ENCODE measurements around the gene DNAJB12.
A peak's percentile ranks its signal among the peaks of the same experiment; 100 is the strongest.
"Not testable (repeated sequence)": the region's sequence is repeated elsewhere in the genome, so short reads cannot be mapped to it uniquely, and the experiment has no call there.

The DNAJB12 gene

GRCh38 chr10:72354356-72355213 lies at the start of gene DNAJB12 (continued):
- TF ChIP-seq ZNF23 (tag by site-specific recombination; IDR thresholded peaks at IDR 0.05; ENCODE audit: borderline replicate concordance) (no peak), AEBP2 (tag by site-specific recombination; IDR thresholded peaks at IDR 0.05; ENCODE audit: borderline replicate concordance) (no peak), KLF9 (tag by site-specific recombination; IDR thresholded peaks at IDR 0.05; ENCODE audit: low read depth) (peak; percentile 84)

DNA sequence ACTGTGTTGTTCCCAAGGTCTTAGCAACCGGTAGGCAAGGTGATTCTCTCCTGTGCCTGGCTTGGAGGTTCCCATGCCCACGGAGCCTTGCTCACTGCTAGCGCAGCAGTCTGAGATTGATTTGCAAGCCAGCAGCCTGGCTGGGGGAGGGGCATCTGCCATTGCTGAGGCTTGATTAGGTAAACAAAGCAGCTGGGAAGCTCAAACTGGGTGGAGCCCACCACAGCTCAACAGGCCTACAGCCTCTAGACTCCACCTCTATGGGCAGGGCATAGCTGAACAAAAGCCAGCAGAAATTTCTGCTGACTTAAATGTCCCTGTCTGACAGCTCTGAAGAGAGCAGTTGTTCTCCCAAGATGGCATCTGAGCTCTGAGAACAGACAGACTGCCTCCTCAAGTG lies 40.9 kb upstream of the DNAJB12 start:
- H3K9me3 ChIP-seq (ENCODE audit: control insufficient read depth, insufficient read depth, low read depth, low read length); POLR2A ChIA-PET; H3K4me1 ChIP-seq (ENCODE audit: control insufficient read depth, insufficient read depth, low read length); H3K27ac ChIP-seq (ENCODE audit: extremely low read depth, low read depth, low read length); CTCF ChIA-PET; H3K36me3 ChIP-seq (ENCODE audit: control insufficient read depth in 2 of 2, insufficient read depth in 1 of 2, low read length in 2 of 2); H3K4me3 ChIP-seq (ENCODE audit: low read depth, low read length): not testable (repeated sequence)

DNA sequence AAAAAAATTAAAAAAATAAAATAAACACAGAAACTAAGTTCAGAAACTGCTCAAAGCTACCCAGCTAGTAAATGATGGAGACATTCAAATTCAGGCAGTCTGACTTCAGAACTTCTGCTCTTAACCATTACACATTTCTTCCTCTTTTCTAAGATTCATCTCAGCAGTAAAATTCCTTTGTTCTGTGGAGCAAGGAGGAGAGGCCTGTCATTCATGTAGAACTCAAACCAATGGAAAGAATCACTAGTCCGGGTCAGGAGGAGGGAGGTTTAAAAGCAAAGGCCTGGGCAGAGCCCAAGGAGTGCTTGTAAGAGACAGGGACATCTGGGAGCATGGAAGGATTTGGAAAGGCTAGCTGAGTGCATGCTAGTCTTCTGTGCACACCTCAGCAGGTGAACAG lies 37.9 kb upstream of the DNAJB12 start:
- TF ChIP-seq ZNF704 (tag by site-specific recombination; IDR thresholded peaks at IDR 0.05) (no peak), ZNF202 (tag by site-specific recombination; IDR thresholded peaks at IDR 0.05; ENCODE audit: borderline replicate concordance) (no peak), ZNF639 (tag by site-specific recombination; IDR thresholded peaks at IDR 0.05) (no peak), ZNF324 (tag by site-specific recombination; IDR thresholded peaks at IDR 0.05) (no peak), ZNF311 (tag by site-specific recombination; IDR thresholded peaks at IDR 0.05; ENCODE audit: borderline replicate concordance) (no peak), ZNF621 (tag by site-specific recombination; IDR thresholded peaks at IDR 0.05) (no peak), ZNF654 (tag by site-specific recombination; IDR thresholded peaks at IDR 0.05; ENCODE audit: low read depth) (no peak), ZNF792 (tag by site-specific recombination; IDR thresholded peaks at IDR 0.05) (no peak)
- TF ChIP-seq, protein P1, sequence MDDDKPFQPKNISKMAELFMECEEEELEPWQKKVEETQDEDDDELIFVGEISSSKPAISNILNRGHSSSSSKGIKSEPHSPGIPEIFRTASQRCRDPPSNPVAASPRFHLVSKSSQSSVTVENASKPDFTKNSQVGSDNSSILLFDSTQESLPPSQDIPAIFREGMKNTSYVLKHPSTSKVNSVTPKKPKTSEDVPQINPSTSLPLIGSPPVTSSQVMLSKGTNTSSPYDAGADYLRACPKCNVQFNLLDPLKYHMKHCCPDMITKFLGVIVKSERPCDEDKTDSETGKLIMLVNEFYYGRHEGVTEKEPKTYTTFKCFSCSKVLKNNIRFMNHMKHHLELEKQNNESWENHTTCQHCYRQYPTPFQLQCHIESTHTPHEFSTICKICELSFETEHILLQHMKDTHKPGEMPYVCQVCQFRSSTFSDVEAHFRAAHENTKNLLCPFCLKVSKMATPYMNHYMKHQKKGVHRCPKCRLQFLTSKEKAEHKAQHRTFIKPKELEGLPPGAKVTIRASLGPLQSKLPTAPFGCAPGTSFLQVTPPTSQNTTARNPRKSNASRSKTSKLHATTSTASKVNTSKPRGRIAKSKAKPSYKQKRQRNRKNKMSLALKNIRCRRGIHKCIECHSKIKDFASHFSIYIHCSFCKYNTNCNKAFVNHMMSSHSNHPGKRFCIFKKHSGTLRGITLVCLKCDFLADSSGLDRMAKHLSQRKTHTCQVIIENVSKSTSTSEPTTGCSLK (tag by site-specific recombination; IDR thresholded peaks at IDR 0.05), result no peak
- Histone ChIP-seq H3K4me3 (ENCODE audit: low read depth, low read length) (no peak overlapping the region), H3K27ac (ENCODE audit: extremely low read depth, low read depth, low read length) (no peak overlapping the region), H3K9me3 (ENCODE audit: control insufficient read depth, insufficient read depth, low read depth, low read length) (no peaks in the 10 kb centered on the region), H3K4me1 (ENCODE audit: control insufficient read depth, insufficient read depth, low read length) (no peaks in the 10 kb centered on the region), H3K36me3 (ENCODE audit: control insufficient read depth in 2 of 2, insufficient read depth in 1 of 2, low read length in 2 of 2) (no peaks in the 10 kb centered on the region; a peak in 1 of 3 replicates)
- CTCF ChIA-PET, result interaction anchor here (0.6 to 0.7 kb wide), 2 partner anchors 41 to 92 kb away, joined by 3 to 10 read pairs; no protein-coding TSS in a partner anchor
- POLR2A ChIA-PET, result no interaction called here

DNA sequence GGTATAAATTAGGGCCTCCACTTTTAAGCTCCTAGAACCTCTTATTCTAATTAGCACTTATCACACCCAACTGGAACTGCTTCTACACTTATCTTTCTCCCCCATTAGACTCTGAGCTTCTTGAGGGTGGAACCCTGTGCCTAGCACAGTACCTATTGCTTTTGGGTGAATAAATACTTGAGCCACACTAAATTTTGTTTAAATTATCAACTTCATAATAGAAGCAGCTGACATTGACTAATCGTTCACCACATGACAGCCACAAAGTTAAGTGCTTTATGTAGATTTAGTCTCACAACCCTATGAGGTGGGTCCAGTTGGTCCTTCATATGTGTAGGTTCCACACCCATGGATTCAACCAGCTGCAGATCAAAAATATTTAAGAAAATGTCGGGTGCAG lies 36.0 kb upstream of the DNAJB12 start:
- POLR2A ChIA-PET, result no interaction called here
- CTCF ChIA-PET, result no interaction called here
- H3K27ac ChIP-seq (ENCODE audit: extremely low read depth, low read depth, low read length), result no peak overlapping the region
- TF ChIP-seq ZNF660 (tag by site-specific recombination; IDR thresholded peaks at IDR 0.05) (no peak), ZSCAN23 (tag by site-specific recombination; IDR thresholded peaks at IDR 0.05) (no peak), GLIS2 (tag by site-specific recombination; IDR thresholded peaks at IDR 0.05) (no peak)
- TF ChIP-seq, protein P2, sequence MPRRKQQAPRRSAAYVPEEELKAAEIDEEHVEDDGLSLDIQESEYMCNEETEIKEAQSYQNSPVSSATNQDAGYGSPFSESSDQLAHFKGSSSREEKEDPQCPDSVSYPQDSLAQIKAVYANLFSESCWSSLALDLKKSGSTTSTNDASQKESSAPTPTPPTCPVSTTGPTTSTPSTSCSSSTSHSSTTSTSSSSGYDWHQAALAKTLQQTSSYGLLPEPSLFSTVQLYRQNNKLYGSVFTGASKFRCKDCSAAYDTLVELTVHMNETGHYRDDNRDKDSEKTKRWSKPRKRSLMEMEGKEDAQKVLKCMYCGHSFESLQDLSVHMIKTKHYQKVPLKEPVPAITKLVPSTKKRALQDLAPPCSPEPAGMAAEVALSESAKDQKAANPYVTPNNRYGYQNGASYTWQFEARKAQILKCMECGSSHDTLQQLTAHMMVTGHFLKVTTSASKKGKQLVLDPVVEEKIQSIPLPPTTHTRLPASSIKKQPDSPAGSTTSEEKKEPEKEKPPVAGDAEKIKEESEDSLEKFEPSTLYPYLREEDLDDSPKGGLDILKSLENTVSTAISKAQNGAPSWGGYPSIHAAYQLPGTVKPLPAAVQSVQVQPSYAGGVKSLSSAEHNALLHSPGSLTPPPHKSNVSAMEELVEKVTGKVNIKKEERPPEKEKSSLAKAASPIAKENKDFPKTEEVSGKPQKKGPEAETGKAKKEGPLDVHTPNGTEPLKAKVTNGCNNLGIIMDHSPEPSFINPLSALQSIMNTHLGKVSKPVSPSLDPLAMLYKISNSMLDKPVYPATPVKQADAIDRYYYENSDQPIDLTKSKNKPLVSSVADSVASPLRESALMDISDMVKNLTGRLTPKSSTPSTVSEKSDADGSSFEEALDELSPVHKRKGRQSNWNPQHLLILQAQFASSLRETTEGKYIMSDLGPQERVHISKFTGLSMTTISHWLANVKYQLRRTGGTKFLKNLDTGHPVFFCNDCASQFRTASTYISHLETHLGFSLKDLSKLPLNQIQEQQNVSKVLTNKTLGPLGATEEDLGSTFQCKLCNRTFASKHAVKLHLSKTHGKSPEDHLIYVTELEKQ (tag by site-specific recombination; IDR thresholded peaks at IDR 0.05; ENCODE audit: borderline replicate concordance), result no peak
- TF ChIP-seq, protein P1 (tag by site-specific recombination; IDR thresholded peaks at IDR 0.05), result no peak

More for the DNA sequence above, 36.0 kb upstream of the DNAJB12 start:
- Histone ChIP-seq H3K36me3 (ENCODE audit: control insufficient read depth in 2 of 2, insufficient read depth in 1 of 2, low read length in 2 of 2) (no peaks in the 10 kb centered on the region; a peak in 1 of 3 replicates), H3K4me3 (ENCODE audit: low read depth, low read length) (no peak overlapping the region), H3K4me1 (ENCODE audit: control insufficient read depth, insufficient read depth, low read length) (no peaks in the 10 kb centered on the region), H3K9me3 (ENCODE audit: control insufficient read depth, insufficient read depth, low read depth, low read length) (no peaks in the 10 kb centered on the region)
